GM12878 (cell line): ENCODE results near the gene AFF1. TPM values are rescaled to one million over a fixed set of nuclear protein-coding genes. Genes with fewer than 3 reads are reported as not detected.

Experiments
- ATAC-seq: fragments of 200-7000 bp; cut with Tn5 transposase; 3 replicates; pipeline ENCODE4 v1.9.1; 2020; ENCODE audit warnings: mild to moderate bottlenecking, moderate library complexity
- BruUV-seq: library from RNA; stranded (reverse); fragments of 400-500 nt; replicated peaks from 2 replicates; lab custom pipeline; 2021; lab: Mats Ljungman, UMichigan
- CTCF ChIA-PET: fragments of 300-600 bp; sonication (Branson Sonifier 250); formaldehyde crosslinking; extraction: SDS; loops from one replicate; lab custom pipeline; 2021; ENCODE audit warnings: inconsistent platforms; lab: Yijun Ruan, JAX
- POLR2A ChIA-PET: fragments of 350-600 bp; formaldehyde crosslinking; extraction: SDS; loops from one replicate; lab custom pipeline; 2021; ENCODE audit warnings: inconsistent platforms; lab: Charles Lee
- RAD21 ChIA-PET: fragments of 300-600 bp; sonication (Branson Sonifier 250); formaldehyde crosslinking; loops from one replicate; lab custom pipeline; 2023; ENCODE audit warnings: antibody characterized with exemption; ENCODE audit not compliant: unreplicated experiment; lab: Charles Lee
- SMC1A ChIA-PET: fragments of 300-600 bp; sonication (Branson Sonifier 250); formaldehyde crosslinking; loops from one replicate; lab custom pipeline; 2023; ENCODE audit not compliant: unreplicated experiment, uncharacterized antibody; lab: Charles Lee
- DNase-seq: peaks from one replicate; pipeline ENCODE4 v3.0.0-alpha.2; 2011; ENCODE audit warnings: low read depth, low spot score
- FAIRE-seq: peaks from 3 replicates; lab custom pipeline; 2011; peaks lifted over from hg19 to GRCh38; lab: Jason Lieb, UNC
- H2AFZ ChIP-seq: 2 replicates; pipeline ENCODE4 v1.6.0; 2011; ENCODE audit warnings: low read depth, low read length, control low read depth; ENCODE audit not compliant: control insufficient read depth
- H3K27ac ChIP-seq: 2 replicates; pipeline ENCODE4 v1.5.1; 2011; ENCODE audit warnings: control low read depth; ENCODE audit not compliant: control insufficient read depth, insufficient read depth
- H3K27me3 ChIP-seq, 2 experiments: replicated peaks in 1 of 2; 2 replicates each; pipeline versions ENCODE4 v1.6.0 to v1.6.1; 2011; ENCODE audit warnings: low read length in 1 of 2; ENCODE audit not compliant: control insufficient read depth in 2 of 2, insufficient read depth in 2 of 2
- H3K36me3 ChIP-seq, 2 experiments: 2 replicates each; pipeline ENCODE4 v1.5.1; 2011; ENCODE audit warnings: low read length in 1 of 2; ENCODE audit not compliant: control insufficient read depth in 2 of 2, insufficient read depth in 2 of 2
- H3K4me1 ChIP-seq: 2 replicates; pipeline ENCODE4 v1.6.1; 2011; ENCODE audit warnings: mild to moderate bottlenecking, low read length, moderate library complexity, mixed read lengths; ENCODE audit not compliant: control insufficient read depth, insufficient read depth
- H3K4me2 ChIP-seq: 2 replicates; pipeline ENCODE4 v1.6.0; 2011; ENCODE audit warnings: control low read depth; ENCODE audit not compliant: control insufficient read depth, insufficient read depth
- H3K4me3 ChIP-seq: fragments of 200-600 bp; sonication (generic); 2 replicates; pipeline ENCODE4 v1.5.1; 2016
- H3K79me2 ChIP-seq: 2 replicates; pipeline ENCODE4 v1.6.0; 2011; ENCODE audit warnings: low read length; ENCODE audit not compliant: control insufficient read depth, insufficient read depth
- H3K9ac ChIP-seq: 2 replicates; pipeline ENCODE4 v1.8.0; 2011; ENCODE audit warnings: low read length, control low read depth, mixed read lengths; ENCODE audit not compliant: control insufficient read depth, insufficient read depth
- H3K9me3 ChIP-seq: replicated peaks from 3 replicates; pipeline ENCODE4 v1.5.1; 2011; ENCODE audit warnings: mild to moderate bottlenecking, low read length; ENCODE audit not compliant: control insufficient read depth, insufficient read depth
- H4K20me1 ChIP-seq: 2 replicates; pipeline ENCODE4 v1.6.0; 2011; ENCODE audit not compliant: control insufficient read depth, insufficient read depth
- CTCF ChIP-seq, 3 experiments: IDR thresholded peaks in 2 of 3; conservative IDR thresholded peaks in 1 of 3; 2 replicates each; pipeline ENCODE4 v1.5.1; 2011; ENCODE audit warnings: low read depth in 3 of 3, low read length in 3 of 3, mild to moderate bottlenecking in 3 of 3, control low read depth in 2 of 3, moderate library complexity in 2 of 3, inconsistent platforms in 1 of 3, mixed read lengths in 1 of 3; ENCODE audit not compliant: control insufficient read depth in 2 of 3, insufficient read depth in 1 of 3; ENCODE audit errors: extremely low read depth in 1 of 3
- ETV6 ChIP-seq, 2 experiments: fragments of 450-650 bp in 1 of 2; IDR thresholded peaks in 1 of 2; conservative IDR thresholded peaks in 1 of 2; 2 replicates each; pipeline ENCODE4 v1.6.1; 2014; ENCODE audit warnings: antibody characterized with exemption in 1 of 2, borderline replicate concordance in 1 of 2, low read depth in 1 of 2, mild to moderate bottlenecking in 1 of 2, moderate library complexity in 1 of 2
- MEF2B ChIP-seq: fragments of 450-650 bp; IDR thresholded peaks from 2 replicates; pipeline ENCODE4 v1.6.1; 2018; ENCODE audit warnings: mild to moderate bottlenecking, moderate library complexity; ENCODE audit not compliant: partially characterized antibody, poor library complexity, severe bottlenecking
- RAD21 ChIP-seq: IDR thresholded peaks from 2 replicates; pipeline ENCODE4 v1.6.1; 2011; ENCODE audit warnings: mild to moderate bottlenecking, low read depth, low read length, moderate library complexity; ENCODE audit not compliant: insufficient read depth
- WGBS: methylation state at CpG from one replicate; pipeline ENCODE4 v1.1.6; 2016; ENCODE audit warnings: low lambda C conversion rate; ENCODE audit not compliant: insufficient replicate concordance, insufficient coverage; ENCODE audit errors: missing lambda C conversion rate; 5-methylcytosine and 5-hydroxymethylcytosine counted together
- in situ Hi-C: fragments of 300-500 bp; cut with MboI; formaldehyde crosslinking; loops from 9 replicates; pipeline ENCODE4 v1.14.3; 2018; ENCODE audit warnings: mixed read lengths
- intact Hi-C: fragments of 100-400 bp; cut with micrococcal nuclease; formaldehyde crosslinking; loops from one replicate; pipeline ENCODE4 v1.14.2; 2022; ENCODE audit not compliant: unreplicated experiment
- polyA plus RNA-seq, 11 experiments: library from polyadenylated mRNA; depleted of rRNA in 4 of 11; unstranded in 6 of 11; stranded (reverse) in 5 of 11; fragments of >200 nt; fragmentation: Nextera tagmentation in 4 of 11; fragmentation: Illumina TruSeq in 1 of 11; extraction: Ambion mirVana in 4 of 11; extraction: Trizol in 1 of 11; gene quantifications; 1 replicate in 1 of 11; 2 replicates in 10 of 11; pipeline versions ENCODE4 v1.2.1 to v1.2.3, GENCODE V29; 2011 to 2016; ENCODE audit warnings: inconsistent platforms in 2 of 11, missing spikeins in 2 of 11, low read depth in 1 of 11
- total RNA-seq, 4 experiments: library from RNA; depleted of rRNA in 3 of 4; stranded (reverse); fragments of >200 nt in 3 of 4; fragmentation: Illumina TruSeq in 1 of 4; extraction: Trizol in 1 of 4; gene quantifications; 2 replicates each; pipeline versions ENCODE4 v1.2.1 to v1.2.3, GENCODE V29; 2013 to 2021

Gene AFF1
- total and polyA plus RNA-seq, 10 of the 15 experiments (the other 5 are each of a cell fraction or from before 2014, with no cell fraction given) = 3.5 to 56.1 (median 21.5) TPM

GRCh38 chr4:86910369-86910768 lies 24.4 kb upstream of the AFF1 start:
- WGBS = 60% methylated on average over 5 of the region's 5 CpGs
- in situ Hi-C loops = no loop called here
- no TSS peak for BruUV-seq

More at GRCh38 chr4:86910369-86910768, 24.4 kb upstream of the AFF1 start:
- FAIRE-seq = no peak
- RAD21 ChIA-PET = interaction anchor here (0.9 to 2.2 kb wide), 6 partner anchors 10 to 416 kb away, joined by 3 to 7 read pairs (median 4); partner anchors contain the start of gene AFF1
- intact Hi-C loops = no loop called here
- Histone ChIP-seq H3K79me2 (no peaks in the 10 kb centered on the region), H3K36me3 (no peaks in the 10 kb centered on the region), H3K27me3 (no peaks in the 10 kb centered on the region), H3K4me3 (no peak overlapping the region), H4K20me1 (no peaks in the 10 kb centered on the region), H3K27ac (no peak overlapping the region), H3K4me1 (peaks cover 18% of the 10 kb centered on the region), H3K9me3 (no peaks in the 10 kb centered on the region), H3K9ac (no peak overlapping the region), H3K4me2 (no peak overlapping the region), H2AFZ (no peak overlapping the region)
- CTCF ChIA-PET = interaction anchor here (0.7 to 6.9 kb wide), 5 partner anchors 9 to 896 kb away, joined by 3 to 38 read pairs (median 4); no protein-coding TSS in a partner anchor
- no peak for DNase-seq
- ATAC-seq = no peak; the same call in 2 of the 3 replicates
- SMC1A ChIA-PET = interaction anchor here (1.2 to 2.3 kb wide), 6 partner anchors 9 to 414 kb away, joined by 3 to 13 read pairs (median 6); partner anchors contain the start of gene AFF1
- no peak for TF ChIP-seq ETV6 (conservative IDR thresholded peaks at IDR 0.05 in 1 of 2, IDR thresholded peaks at IDR 0.05 in 1 of 2; ENCODE audit: borderline replicate concordance in 1 of 2, low read depth in 1 of 2)
- peak; percentile 16; the same call in 1 of the 2 replicates for TF ChIP-seq RAD21
- peak in 1 of 3 experiments; percentile 6; a peak in 1 of 6 replicates for TF ChIP-seq CTCF (IDR thresholded peaks at IDR 0.05 in 2 of 3, conservative IDR thresholded peaks at IDR 0.05 in 1 of 3; ENCODE audit: control insufficient read depth in 2 of 3, extremely low read depth in 1 of 3, insufficient read depth in 1 of 3, low read depth in 3 of 3, low read length in 3 of 3)
- peak; percentile 26 for TF ChIP-seq MEF2B
- POLR2A ChIA-PET = interaction anchor here (0.7 kb wide), 1 partner anchor 219 kb away, joined by 3 read pairs; no protein-coding TSS in a partner anchor
